HG03439 (cell line): ENCODE measurements around the gene CNNM4.

ENCODE experiments used
- ATAC-seq: cut with Tn5 transposase; IDR thresholded peaks from one replicate; pipeline ENCODE4 v1.9.1; 2021; ENCODE audit warnings: mild to moderate bottlenecking, moderate library complexity; ENCODE audit not compliant: unreplicated experiment

Gene CNNM4

GRCh38 chr2:96830044-96830562, 69.4 kb downstream of the CNNM4 start:
- ATAC-seq = no peak

- no peak for ATAC-seq
Measured at GRCh38 chr2:96831679-96832078, 71.0 kb downstream of the CNNM4 start.

- no peak for ATAC-seq
Measured at GRCh38 chr2:96832408-96832753, 71.7 kb downstream of the CNNM4 start.

GRCh38 chr2:96832754-96833507, 72.2 kb downstream of the CNNM4 start:
- ATAC-seq = no peak

- ATAC-seq = no peak
Measured at GRCh38 chr2:96835830-96836229, 75.1 kb downstream of the CNNM4 start.

- no peak for ATAC-seq
Measured at GRCh38 chr2:96837575-96837974, 76.9 kb downstream of the CNNM4 start.

GRCh38 chr2:96838345-96839292, 77.9 kb downstream of the CNNM4 start:
- no peak for ATAC-seq

- no peak for ATAC-seq
Measured at GRCh38 chr2:96839293-96839874, 78.7 kb downstream of the CNNM4 start.

- ATAC-seq = no peak
Measured at GRCh38 chr2:96839875-96840850, 79.5 kb downstream of the CNNM4 start.

- no peak for ATAC-seq
Measured at GRCh38 chr2:96841701-96842495, 81.2 kb downstream of the CNNM4 start.

GRCh38 chr2:96842600-96842999, 81.9 kb downstream of the CNNM4 start:
- no peak for ATAC-seq

GRCh38 chr2:96843538-96844268, 83.0 kb downstream of the CNNM4 start, which contains the start of gene ANKRD23:
TSS of gene ANKRD23 (minus strand) at chr2:96844021. CDS start at chr2:96843992, 29 bp downstream.
- ATAC-seq = no peak

- no peak for ATAC-seq
Measured at GRCh38 chr2:96844405-96844808, 83.7 kb downstream of the CNNM4 start.

GRCh38 chr2:96846825-96847224, 86.1 kb downstream of the CNNM4 start:
- no peak for ATAC-seq

GRCh38 chr2:96847586-96847985, 86.9 kb downstream of the CNNM4 start:
- ATAC-seq = no peak

- no peak for ATAC-seq
Measured at GRCh38 chr2:96848264-96848663, 87.6 kb downstream of the CNNM4 start.

GRCh38 chr2:96852667-96853066, 92.0 kb downstream of the CNNM4 start:
- no peak for ATAC-seq

GRCh38 chr2:96853321-96853720, 92.6 kb downstream of the CNNM4 start:
- no peak for ATAC-seq
